Gastrocnemius medialis (tissue), 4 donors: Measurements from ENCODE around the gene LMCD1.

ENCODE experiments used
- CTCF ChIP-seq, 5 experiments: fragments of 450-650 bp in 3 of 5; fragments of 200-600 bp in 2 of 5; sonication (generic) in 2 of 5; IDR thresholded peaks in 4 of 5; conservative IDR thresholded peaks in 1 of 5; 1 replicate in 4 of 5; 2 replicates in 1 of 5; pipeline ENCODE4 v1.5.1; 2016 to 2019; ENCODE audit warnings: antibody characterized with exemption in 5 of 5, mild to moderate bottlenecking in 3 of 5, moderate library complexity in 3 of 5
- POLR2A ChIP-seq, 2 donors: fragments of 450-650 bp; IDR thresholded peaks; one replicate each; pipeline ENCODE4 v1.6.1; 2017; ENCODE audit warnings: antibody characterized with exemption in 2 of 2, mild to moderate bottlenecking in 2 of 2, moderate library complexity in 2 of 2

DNA sequence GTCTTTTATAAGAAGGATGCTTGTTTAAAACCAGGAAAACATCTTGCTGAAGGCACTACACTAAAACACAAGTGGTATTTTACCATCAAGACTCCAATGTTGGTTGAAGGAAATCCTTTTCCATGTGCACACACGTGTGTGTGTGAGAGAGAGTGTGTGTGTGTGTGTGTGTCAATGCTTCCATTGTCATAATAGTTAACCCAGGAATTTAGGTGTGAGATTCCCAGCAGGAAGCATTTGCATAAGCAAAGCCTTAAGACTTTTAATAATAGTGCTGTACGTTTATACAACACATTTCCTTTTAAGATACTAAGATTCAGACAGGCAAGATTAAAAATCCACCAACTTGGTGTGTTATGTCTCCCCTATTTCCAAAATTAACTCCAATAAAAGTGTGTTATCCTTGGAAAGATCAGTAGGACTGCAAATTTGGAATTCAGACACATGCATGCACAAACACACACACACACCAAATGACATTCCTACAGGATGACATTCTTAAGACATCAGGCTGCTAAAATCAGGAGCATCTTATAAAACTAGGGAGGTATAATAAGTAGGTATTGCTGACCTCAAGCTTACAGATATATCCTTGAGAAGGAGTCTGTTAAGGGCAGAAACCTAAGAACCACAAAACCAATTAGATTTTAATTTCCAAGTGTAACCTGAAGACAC lies 18.3 kb downstream of the LMCD1 start:
- TF ChIP-seq CTCF (IDR thresholded peaks at IDR 0.05 in 4 of 5, conservative IDR thresholded peaks at IDR 0.05 in 1 of 5) (no peak), POLR2A (IDR thresholded peaks at IDR 0.05) (no peak)
